ENCODE data around the gene IL6. TPM values are rescaled to one million over a fixed set of nuclear protein-coding genes. Genes with fewer than 3 reads are reported as not detected.

The IL6 gene
- total and polyA plus RNA-seq, 9 of the 15 experiments (the other 6 are each of a cell fraction or from before 2014, with no cell fraction given), result 0.76 to 2.9 (median 1.5) TPM

Other genes with a start within 250 kb of the IL6 start
- 20.0 and 23.8 TPM in 2 replicates for gene STEAP1B, start 227.0 kb upstream of the IL6 start, total RNA-seq (2014; rRNA removed)
- 34.3 and 39.8 TPM in 2 replicates for gene STEAP1B, start 227.0 kb upstream of the IL6 start, total RNA-seq (2014; rRNA removed; fragmentation: Illumina TruSeq; extraction: Trizol)
- gene STEAP1B, start 227.0 kb upstream of the IL6 start, total RNA-seq (2015; rRNA removed; fragmentation: Illumina TruSeq; extraction: Trizol), result 23.1 and 28.3 TPM in 2 replicates
- gene STEAP1B, start 227.0 kb upstream of the IL6 start, total RNA-seq (2021), result 22.0 and 24.4 TPM in 2 replicates
- gene STEAP1B, start 227.0 kb upstream of the IL6 start, polyA plus RNA-seq (2011; rRNA removed), result 36.4 and 36.8 TPM in 2 replicates
- gene STEAP1B, start 227.0 kb upstream of the IL6 start, polyA plus RNA-seq (2014; fragmentation: Illumina TruSeq; extraction: Trizol), result 24.7 and 29.2 TPM in 2 replicates
- 10 to 100 TPM; 31.5 to 38.5 TPM for gene STEAP1B, start 227.0 kb upstream of the IL6 start, polyA plus RNA-seq (2014; fragmentation: Nextera tagmentation; extraction: Ambion mirVana)
- 26.5 and 30.6 TPM in 2 replicates for gene STEAP1B, start 227.0 kb upstream of the IL6 start, polyA plus RNA-seq (2014; rRNA removed)
- gene TOMM7, start 95.6 kb downstream of the IL6 start, total RNA-seq (2014; rRNA removed), result 254 and 299 TPM in 2 replicates
- 527 and 643 TPM in 2 replicates for gene TOMM7, start 95.6 kb downstream of the IL6 start, total RNA-seq (2014; rRNA removed; fragmentation: Illumina TruSeq; extraction: Trizol)
- gene TOMM7, start 95.6 kb downstream of the IL6 start, total RNA-seq (2015; rRNA removed; fragmentation: Illumina TruSeq; extraction: Trizol), result 301 and 309 TPM in 2 replicates
- gene TOMM7, start 95.6 kb downstream of the IL6 start, total RNA-seq (2021), result 421 and 457 TPM in 2 replicates
- gene TOMM7, start 95.6 kb downstream of the IL6 start, polyA plus RNA-seq (2011; rRNA removed), result 1,717 and 2,316 TPM in 2 replicates
- gene TOMM7, start 95.6 kb downstream of the IL6 start, polyA plus RNA-seq (2014; fragmentation: Illumina TruSeq; extraction: Trizol), result 263 and 283 TPM in 2 replicates
- gene TOMM7, start 95.6 kb downstream of the IL6 start, polyA plus RNA-seq (2014; fragmentation: Nextera tagmentation; extraction: Ambion mirVana), result 100 to 1,000 TPM; 787 to 797 TPM
- gene TOMM7, start 95.6 kb downstream of the IL6 start, polyA plus RNA-seq (2014; rRNA removed), result 564 and 638 TPM in 2 replicates